Adrenal gland (tissue), 12 donors: Measurements from ENCODE around the gene TECTB. TPM values are rescaled to one million over a fixed set of nuclear protein-coding genes. Genes with fewer than 3 reads are reported as not detected.

ENCODE experiments used
- DNase-seq, 7 donors: peaks; one replicate each; pipeline ENCODE4 v3.0.0-alpha.2; 2019 to 2020
- H3K27ac ChIP-seq, 5 donors: fragments of 200-600 bp; sonication (generic) in 4 of 5; 1 replicate in 3 of 5; 2 replicates in 2 of 5; pipeline versions ENCODE4 v1.5.1 to v1.8.0; 2016 to 2020; ENCODE audit warnings: mild to moderate bottlenecking in 1 of 5
- H3K27me3 ChIP-seq: fragments of 200-600 bp; 2 replicates; pipeline ENCODE4 v1.8.0; 2021
- H3K36me3 ChIP-seq, 2 donors: fragments of 200-600 bp; replicated peaks in 1 of 2; 1 replicate in 1 of 2; 2 replicates in 1 of 2; pipeline versions ENCODE4 v1.5.1 to v1.8.0; 2018 to 2022
- H3K4me1 ChIP-seq, 2 donors: fragments of 200-600 bp; replicated peaks in 1 of 2; 1 replicate in 1 of 2; 2 replicates in 1 of 2; pipeline versions ENCODE4 v1.5.1 to v1.8.0; 2018 to 2021
- H3K4me3 ChIP-seq, 4 donors: fragments of 200-600 bp; sonication (generic) in 3 of 4; one replicate each; pipeline ENCODE4 v1.5.1; 2016 to 2018
- H3K9me3 ChIP-seq, 3 donors: fragments of 200-600 bp; sonication (generic) in 1 of 3; replicated peaks in 1 of 3; 1 replicate in 2 of 3; 2 replicates in 1 of 3; pipeline versions ENCODE4 v1.5.1 to v1.8.0; 2016 to 2021
- POLR2A ChIP-seq, 2 donors: fragments of 450-650 bp; IDR thresholded peaks; one replicate each; pipeline ENCODE4 v1.6.1; 2017; ENCODE audit warnings: antibody characterized with exemption in 2 of 2, mild to moderate bottlenecking in 2 of 2, moderate library complexity in 1 of 2
- whole genome bisulfite sequencing, 4 donors: extraction: QIAGEN DNeasy Blood & Tissue Kit in 2 of 4; methylation state at CpG; one replicate each; pipeline versions ENCODE4 v1.1.5 to v1.1.7; 2013 to 2017; 5-methylcytosine and 5-hydroxymethylcytosine counted together
- intact Hi-C, 2 donors: fragments of 100-400 bp; cut with DNase I; formaldehyde crosslinking; loops; one replicate each; pipeline versions ENCODE4 v1.14.1 to v1.15.0; 2022 to 2023
- polyA plus RNA-seq, 3 donors: library from polyadenylated mRNA; stranded (reverse); fragments of 200-250 nt in 2 of 3; fragments of 350-450 nt in 1 of 3; fragmentation: Illumina TruSeq in 1 of 3; extraction: RNeasy Lipid Tissue Mini Kit (QIAGEN cat#74804) in 1 of 3; gene quantifications; one replicate each; pipeline ENCODE4 v1.2.3, GENCODE V29; 2013 to 2014
- total RNA-seq, 9 donors: library from RNA; depleted of rRNA in 4 of 9; stranded (reverse); fragments of >200 nt in 4 of 9; fragments of 120-200 nt in 1 of 9; fragmentation: NEBNext Ultra II Directional in 1 of 9; extraction: Animal tissue kit (Norgen Biotek cat#: 25700) in 1 of 9; gene quantifications; one replicate each; pipeline versions ENCODE4 v1.1.0 to v1.2.4, GENCODE V29; 2013 to 2023
- TF ChIP-seq, protein P1 (sequence below), 6 experiments: fragments of 450-650 bp in 4 of 6; fragments of 200-600 bp in 2 of 6; sonication (generic) in 1 of 6; IDR thresholded peaks; 1 replicate in 5 of 6; 2 replicates in 1 of 6; pipeline versions ENCODE4 v1.5.1 to v1.8.0; 2016 to 2021; ENCODE audit warnings: antibody characterized with exemption in 6 of 6, mild to moderate bottlenecking in 2 of 6, moderate library complexity in 1 of 6
- donor health status: healthy with polysubstance abuse.
- donor health status: Bipolar disorder and iron deficiency.
- donor health status: DM: yes; HTN: yes; CAD: no.
- donor health status: DM: no; HTN: no; CAD: no.
- donor health status: DM: no; HTN: no; CAD: no.
- donor health status: DM: yes; HTN: yes; CAD: no.

The TECTB gene
- total and polyA plus RNA-seq, 12 donors: not detected

DNA sequence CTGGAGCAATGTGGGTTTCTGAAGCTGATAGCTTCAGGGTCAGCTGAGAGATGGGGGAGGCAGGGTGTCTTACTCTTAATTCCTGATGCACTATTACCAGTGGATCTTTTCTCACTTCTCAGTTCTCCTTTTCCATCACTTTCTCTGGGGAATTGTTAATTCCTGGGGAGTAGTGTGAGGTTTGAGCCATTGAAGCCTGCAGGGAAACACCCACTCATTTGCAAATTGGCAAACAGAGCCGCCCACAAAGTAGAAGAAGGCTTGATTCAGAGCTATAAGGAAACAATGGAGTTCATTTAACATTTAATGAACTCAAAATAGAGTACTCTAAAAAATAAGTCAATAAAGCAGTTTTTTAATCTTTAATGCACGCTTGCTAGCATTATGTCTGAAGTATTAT, 4.3 kb upstream of the TECTB start:
- TF ChIP-seq, protein P1, sequence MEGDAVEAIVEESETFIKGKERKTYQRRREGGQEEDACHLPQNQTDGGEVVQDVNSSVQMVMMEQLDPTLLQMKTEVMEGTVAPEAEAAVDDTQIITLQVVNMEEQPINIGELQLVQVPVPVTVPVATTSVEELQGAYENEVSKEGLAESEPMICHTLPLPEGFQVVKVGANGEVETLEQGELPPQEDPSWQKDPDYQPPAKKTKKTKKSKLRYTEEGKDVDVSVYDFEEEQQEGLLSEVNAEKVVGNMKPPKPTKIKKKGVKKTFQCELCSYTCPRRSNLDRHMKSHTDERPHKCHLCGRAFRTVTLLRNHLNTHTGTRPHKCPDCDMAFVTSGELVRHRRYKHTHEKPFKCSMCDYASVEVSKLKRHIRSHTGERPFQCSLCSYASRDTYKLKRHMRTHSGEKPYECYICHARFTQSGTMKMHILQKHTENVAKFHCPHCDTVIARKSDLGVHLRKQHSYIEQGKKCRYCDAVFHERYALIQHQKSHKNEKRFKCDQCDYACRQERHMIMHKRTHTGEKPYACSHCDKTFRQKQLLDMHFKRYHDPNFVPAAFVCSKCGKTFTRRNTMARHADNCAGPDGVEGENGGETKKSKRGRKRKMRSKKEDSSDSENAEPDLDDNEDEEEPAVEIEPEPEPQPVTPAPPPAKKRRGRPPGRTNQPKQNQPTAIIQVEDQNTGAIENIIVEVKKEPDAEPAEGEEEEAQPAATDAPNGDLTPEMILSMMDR (IDR thresholded peaks at IDR 0.05): no peak
- TF ChIP-seq POLR2A (IDR thresholded peaks at IDR 0.05): no peak
- intact Hi-C loops: no loop called here
- WGBS, 4 donors: 78 to 87% (median 81%) methylated on average over 2 of the region's 2 CpGs
- DNase-seq: no peak
- H3K9me3 ChIP-seq: no peaks in the 10 kb centered on the region
- H3K36me3 ChIP-seq: no peaks in the 10 kb centered on the region
- H3K27ac ChIP-seq: no peak overlapping the region
- no peaks in the 10 kb centered on the region for H3K4me1 ChIP-seq
- no peaks in the 10 kb centered on the region for H3K27me3 ChIP-seq
- H3K4me3 ChIP-seq: no peak overlapping the region

- Histone ChIP-seq H3K36me3 (no peaks in the 10 kb centered on the region), H3K27me3 (no peaks in the 10 kb centered on the region), H3K4me3 (no peak overlapping the region), H3K27ac (no peak overlapping the region), H3K4me1 (no peaks in the 10 kb centered on the region), H3K9me3 (no peaks in the 10 kb centered on the region)
- intact Hi-C loops: no loop called here
- 38 to 42% (median 40%) methylated on average over 3 of the region's 3 CpGs for WGBS, 4 donors
- TF ChIP-seq, protein P1 (IDR thresholded peaks at IDR 0.05): no peak
- TF ChIP-seq POLR2A (IDR thresholded peaks at IDR 0.05): no peak
- no peak for DNase-seq
Measured at GRCh38 chr10:112279433-112279832, 3.8 kb upstream of the TECTB start.

DNA sequence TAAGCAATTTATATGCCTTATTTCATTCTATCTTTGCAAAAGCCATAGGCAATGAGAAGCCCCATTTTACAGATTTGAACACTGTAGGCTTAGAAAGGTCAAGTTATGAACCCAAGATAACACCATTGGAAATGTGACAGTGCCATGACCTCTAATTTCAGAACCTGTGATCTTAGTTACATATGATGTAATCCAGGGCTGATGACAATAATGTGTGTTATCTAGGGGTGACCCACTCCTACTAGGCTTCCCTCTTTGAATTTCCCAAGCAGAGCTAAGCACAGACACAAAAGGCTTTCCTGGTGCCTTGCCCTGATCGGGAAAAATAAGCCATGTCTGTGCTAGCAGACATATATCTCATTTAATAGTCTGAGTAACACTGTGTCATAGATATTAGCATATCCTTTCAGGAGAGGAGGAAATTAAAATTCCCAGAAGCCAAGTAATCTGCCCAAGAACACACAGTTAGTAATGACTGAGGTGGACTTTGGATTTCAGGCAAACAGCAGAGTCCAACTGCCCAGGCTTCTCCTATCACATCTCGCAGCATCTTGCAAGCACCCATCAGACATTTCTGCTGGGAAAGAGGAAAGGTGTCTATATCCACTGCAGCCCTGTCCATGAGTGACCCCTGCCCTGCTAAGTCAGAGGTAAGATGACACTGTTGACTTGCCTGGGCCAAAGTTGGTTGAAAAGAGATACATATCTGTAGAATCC, 2.8 kb upstream of the TECTB start:
- H3K36me3 ChIP-seq: no peaks in the 10 kb centered on the region
- WGBS, 4 donors: 92 to 95% (median 92%) methylated on average over 2 of the region's 2 CpGs
- H3K27me3 ChIP-seq: no peaks in the 10 kb centered on the region
- intact Hi-C loops: no loop called here
- no peaks in the 10 kb centered on the region for H3K9me3 ChIP-seq
- no peaks in the 10 kb centered on the region for H3K4me1 ChIP-seq
- H3K27ac ChIP-seq: no peak overlapping the region
- no peak for DNase-seq
- TF ChIP-seq, protein P1 (IDR thresholded peaks at IDR 0.05): no peak
- TF ChIP-seq POLR2A (IDR thresholded peaks at IDR 0.05): no peak
- no peak overlapping the region for H3K4me3 ChIP-seq

GRCh38 chr10:112282086-112282485, 1.1 kb upstream of the TECTB start:
- DNase-seq: no peak
- Histone ChIP-seq H3K4me1 (no peaks in the 10 kb centered on the region), H3K27ac (no peak overlapping the region), H3K36me3 (no peaks in the 10 kb centered on the region), H3K9me3 (no peaks in the 10 kb centered on the region), H3K27me3 (no peaks in the 10 kb centered on the region), H3K4me3 (no peak overlapping the region)
- TF ChIP-seq, protein P1 (IDR thresholded peaks at IDR 0.05): no peak
- intact Hi-C loops: no loop called here
- WGBS, 4 donors: 87 to 93% (median 89%) methylated on average over 4 of the region's 4 CpGs
